HPDE6-E6E7 (cell line): Measurements from ENCODE around the gene TGIF1.
A peak's percentile ranks its signal among the peaks of the same experiment; 100 is the strongest.

Experiments used
- DNase-seq: peaks from one replicate; pipeline ENCODE4 v3.0.0; 2011; ENCODE audit warnings: missing footprints; ENCODE audit errors: extremely low spot score

Gene TGIF1

DNA sequence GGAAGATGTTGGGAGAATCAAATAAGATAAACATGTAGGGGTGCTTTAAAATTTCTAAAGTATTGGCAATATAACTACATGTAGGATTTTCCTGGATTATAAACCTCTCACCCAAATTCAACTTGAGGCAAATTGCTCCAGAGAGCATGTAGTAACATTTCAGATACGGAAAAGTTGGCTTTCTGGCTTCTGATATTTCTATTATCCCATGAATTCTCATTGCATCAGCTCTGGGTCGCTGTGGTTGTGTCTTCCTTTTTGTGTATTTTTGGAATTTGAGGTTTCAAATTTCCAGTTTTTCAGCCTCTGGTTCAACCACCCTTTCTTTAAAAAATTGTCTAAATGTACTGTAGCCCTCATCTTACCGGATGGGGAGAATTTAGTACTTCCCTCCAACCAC is 32.3 kb downstream of the TGIF1 start:
- DNase-seq = no peak

DNA sequence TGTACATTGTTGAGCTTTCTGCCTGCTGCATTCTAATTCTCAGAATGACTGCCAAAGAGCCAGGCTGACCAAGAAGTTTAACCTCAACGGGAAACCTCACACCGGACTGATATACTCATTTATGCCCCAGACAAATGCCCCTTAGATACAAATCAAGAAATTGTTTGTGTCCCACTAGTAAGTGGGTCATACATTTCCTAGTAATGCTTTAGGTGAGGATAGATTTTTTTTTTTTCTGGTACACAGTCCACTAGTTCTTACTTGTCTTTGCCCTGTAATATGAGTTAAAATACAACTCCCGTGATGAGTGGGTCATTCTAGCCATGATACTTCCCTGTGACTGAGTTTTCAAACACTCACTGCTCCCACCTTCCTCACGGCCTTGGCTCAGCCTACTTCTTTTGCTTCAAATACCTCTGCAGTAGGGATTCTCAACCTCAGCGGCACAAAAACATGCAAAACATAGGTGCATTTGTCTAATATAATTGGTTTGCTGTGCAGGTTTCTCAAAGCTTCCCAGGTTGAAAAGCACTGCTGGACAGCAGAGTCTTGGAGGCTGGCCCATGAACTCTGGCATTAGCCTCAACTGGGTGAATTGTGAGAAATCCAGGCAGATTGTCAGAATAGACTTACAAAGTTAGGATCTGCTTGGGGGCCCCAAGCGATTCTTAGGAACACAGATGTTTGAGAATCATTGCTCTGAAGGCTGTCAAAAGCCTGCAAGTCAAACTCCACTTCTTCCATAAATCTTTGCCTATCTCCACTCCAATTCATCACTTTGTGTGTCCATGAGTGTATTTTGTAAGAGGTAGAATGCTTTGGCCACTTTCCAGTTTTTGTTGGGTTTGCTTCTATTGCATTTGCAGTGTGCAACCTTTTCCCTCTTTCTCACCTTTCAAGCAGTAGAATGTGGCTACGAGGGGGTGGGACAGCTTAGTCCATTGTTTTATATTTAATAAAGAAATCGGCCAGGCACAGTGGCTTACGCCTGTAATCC is 35.5 kb downstream of the TGIF1 start:
- DNase-seq = no peak

DNA sequence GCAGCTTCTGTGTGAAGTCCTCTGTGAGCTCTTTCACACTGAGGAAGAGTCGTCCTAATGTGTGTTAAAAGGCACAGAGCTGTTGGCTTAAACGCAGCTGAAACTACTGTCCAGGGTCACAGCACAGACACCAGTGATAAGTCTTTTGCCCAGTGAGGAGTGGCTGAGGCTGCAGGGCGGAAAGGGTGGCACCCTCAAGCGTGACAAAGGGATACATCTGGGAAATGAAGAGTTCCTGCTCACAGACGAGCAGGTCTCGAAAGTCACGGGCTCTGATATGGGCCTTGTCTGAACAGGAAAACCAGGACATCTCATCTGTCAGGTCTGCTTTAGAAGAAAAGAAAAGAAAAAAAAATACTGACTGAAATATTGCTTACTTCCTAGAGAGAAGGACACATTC is 36.5 kb downstream of the TGIF1 start:
- no peak for DNase-seq

DNA sequence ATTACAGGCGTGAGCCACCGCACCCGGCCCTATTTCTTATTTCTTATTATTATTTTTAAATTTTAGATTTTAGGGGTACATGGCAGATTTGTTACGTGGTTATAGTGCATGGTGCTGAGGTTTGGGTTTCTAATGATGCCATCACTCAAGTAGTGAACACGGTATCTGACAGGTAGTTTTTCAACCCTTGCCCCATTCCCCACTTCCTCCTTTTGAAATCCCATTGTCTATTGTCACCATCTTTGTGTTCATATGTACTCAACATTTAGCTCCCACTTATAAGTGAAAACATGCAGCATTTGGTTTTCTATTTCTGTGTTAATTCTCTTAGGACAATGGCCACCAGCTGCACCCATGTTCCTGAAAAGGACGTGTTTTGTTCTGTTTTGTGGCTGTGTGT is 39.5 kb downstream of the TGIF1 start:
- no peak for DNase-seq

DNA sequence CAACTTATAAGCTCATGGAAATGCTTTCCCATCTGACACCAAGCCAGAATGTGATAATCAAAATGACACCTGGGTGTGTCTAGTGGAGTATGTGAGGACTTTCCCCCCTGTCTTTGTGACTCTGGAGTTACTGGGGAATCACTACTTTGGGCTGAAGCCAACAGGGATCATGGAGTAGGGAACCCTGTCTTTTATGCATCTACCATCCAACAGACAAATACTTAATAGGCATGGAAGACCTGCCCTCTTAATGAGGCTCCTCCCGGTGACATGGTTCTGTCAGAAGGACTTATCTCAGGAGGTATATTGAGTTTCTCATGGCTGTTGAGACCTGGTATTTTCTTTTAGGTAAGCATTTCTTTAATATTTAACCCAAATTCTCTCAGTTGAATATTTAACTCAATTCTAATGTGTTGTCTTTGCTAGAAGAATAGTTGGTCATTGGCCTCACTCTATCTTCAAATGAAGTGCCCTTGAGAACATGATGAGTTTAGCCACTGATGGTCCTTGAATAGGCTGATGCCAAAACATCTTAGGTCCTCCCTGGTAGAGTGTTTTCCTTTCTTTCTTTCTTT is 42.1 kb downstream of the TGIF1 start:
- DNase-seq = no peak

DNA sequence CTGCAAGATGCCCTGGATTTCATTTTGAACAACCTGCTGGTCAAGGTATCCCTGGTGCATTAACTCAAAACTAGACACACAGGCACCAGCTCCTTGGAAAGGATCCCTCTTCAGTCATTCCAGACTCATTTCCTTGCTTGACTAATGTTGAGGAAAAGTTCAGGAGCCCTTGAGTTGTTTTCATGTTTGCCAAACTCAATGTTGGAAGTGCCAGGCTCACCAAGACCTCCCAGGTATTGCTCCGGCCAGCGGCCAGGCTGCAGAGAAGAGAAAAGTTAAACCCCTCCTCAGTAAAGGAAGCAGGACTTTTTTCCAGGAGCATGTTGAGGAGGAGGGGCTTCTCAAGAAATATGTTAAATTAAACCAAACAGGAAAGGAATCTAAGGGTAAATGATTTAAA is 42.7 kb downstream of the TGIF1 start:
- no peak for DNase-seq

DNA sequence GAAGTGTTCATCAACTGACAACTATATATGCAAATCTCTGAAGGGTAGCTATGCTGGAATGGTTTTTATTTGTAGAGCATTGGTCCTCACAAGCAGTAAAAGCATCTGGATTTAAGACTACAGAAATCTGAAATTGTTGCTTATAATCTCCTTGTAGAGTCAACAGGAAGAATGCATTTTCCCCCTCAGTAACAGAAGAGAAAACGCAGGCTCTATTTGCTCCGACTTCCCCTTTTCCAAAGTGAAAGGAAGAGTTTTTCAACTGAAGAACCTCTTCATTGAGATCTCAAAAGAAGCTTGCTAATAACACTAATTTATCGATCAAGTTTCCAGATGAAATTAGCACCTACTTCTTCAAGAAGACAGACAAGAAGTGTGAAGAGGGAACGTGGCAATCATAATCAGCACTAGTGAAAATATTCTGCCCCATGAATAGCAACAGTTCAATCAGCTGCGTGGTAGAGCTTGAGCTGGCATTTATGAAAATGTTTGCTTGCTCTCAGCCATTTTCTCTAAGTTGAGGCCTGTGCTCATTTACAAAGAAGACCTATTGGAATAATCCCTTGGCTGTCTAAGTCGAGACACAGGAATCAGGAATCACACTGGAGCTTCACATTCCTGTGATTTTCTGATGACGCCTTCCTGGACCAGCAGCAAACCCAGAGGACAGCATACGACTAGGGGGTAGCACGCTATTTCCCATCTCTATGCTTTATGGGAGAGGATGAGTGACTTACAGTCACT is 43.7 kb downstream of the TGIF1 start:
- no peak for DNase-seq

DNA sequence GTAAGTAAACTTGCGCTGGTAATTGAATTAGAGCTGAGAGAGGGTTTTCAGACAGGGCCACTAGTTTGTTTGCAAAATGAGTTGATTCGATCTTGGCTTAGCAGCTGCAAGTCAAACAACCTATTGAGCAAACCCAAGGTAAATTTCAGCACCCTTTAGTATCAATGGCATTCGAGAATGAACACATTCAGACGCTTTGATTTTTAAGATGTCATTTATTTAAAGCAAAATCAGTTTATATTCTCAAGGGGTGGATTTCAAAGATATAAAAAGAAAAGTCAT is 44.2 kb downstream of the TGIF1 start:
- no peak for DNase-seq

DNA sequence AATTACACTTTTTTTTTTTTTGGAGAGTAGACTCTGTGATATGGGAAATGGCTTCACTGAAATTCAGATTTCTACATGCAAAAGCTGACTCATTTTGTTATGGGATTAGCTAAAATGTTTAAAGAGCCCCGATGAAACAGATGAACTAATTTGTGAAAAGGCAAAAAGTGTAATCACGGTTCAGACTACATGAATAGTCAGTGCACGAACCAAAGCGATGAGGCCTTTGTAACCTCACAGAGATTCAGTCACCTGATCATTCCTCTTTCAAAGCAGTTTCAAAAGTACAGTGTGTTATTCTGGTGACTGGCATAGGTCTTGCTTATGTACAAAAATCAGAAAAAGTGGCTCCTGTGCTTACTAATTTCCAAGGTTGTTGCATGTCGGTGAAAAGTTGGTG is 44.6 kb downstream of the TGIF1 start:
- no peak for DNase-seq

DNA sequence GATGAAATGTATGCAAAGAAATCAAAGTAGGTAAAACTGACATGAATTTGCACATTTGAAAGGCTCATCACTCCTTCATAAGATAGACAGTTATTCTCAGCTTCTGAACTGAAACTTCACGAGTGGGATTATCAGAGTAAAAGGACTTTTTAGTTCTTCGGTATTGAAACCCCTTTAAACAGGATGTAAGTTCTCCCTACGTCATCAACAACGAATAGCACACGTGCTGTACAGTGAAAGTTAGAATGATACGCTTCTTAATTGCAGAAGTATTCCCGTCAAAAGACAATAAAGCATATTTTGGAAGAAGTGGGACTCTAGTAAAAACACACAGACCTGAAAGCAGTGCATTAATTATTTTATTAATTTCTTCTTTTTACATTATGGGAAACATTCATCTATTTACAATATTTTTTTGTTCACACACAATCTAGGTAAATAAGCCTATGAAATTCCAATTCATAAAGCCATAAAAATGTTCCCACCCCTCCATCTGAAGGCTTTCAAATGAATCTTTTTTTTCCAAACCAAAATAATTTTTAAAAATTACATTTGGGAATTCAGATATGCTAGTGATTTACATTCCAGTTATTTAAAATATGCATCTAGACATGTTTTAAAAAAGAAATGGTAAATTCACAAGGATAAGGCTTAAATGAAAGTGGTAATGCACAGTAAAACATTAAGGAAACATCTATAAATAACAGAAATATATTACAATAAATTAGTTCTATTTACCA is 45.9 kb downstream of the TGIF1 start:
- no peak for DNase-seq

DNA sequence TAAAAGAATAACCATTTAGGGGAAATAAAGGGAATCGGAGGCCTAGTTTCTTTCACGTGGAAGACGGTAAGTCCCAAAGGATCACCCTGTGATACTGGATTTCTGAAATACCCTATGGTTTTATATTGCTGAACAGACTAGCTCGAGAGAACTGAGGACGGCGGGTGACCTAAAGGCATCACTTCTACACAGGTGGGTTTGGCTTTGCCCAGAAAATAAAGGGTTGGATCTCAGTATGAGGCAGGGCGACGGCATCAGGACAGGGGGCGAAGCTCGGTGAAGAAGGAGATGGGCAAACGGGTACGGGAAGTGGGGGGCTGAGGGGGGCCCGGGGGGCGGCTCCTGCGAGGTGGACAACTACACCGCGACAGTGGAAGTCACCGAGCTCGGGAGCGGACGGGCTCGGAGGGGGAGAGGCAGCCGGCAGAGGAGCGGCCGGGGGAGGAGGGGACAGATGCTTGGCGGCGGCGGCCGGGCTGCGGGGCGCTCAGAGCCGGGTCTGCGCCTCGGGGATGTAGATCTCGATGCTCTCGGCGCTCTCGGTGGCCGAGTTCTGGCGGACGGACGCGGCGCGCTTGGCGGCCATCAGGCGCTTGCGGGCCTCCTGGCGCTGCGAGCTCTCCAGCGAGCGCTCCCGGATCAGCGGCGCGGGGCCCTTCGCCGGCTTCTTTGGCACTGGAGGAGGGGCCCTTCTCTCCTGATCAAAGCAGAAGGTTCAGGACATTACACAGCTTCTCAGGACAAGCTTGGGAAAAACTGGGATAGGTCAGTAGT is 48.9 kb downstream of the TGIF1 start:
- peak; percentile 35 for DNase-seq

DNA sequence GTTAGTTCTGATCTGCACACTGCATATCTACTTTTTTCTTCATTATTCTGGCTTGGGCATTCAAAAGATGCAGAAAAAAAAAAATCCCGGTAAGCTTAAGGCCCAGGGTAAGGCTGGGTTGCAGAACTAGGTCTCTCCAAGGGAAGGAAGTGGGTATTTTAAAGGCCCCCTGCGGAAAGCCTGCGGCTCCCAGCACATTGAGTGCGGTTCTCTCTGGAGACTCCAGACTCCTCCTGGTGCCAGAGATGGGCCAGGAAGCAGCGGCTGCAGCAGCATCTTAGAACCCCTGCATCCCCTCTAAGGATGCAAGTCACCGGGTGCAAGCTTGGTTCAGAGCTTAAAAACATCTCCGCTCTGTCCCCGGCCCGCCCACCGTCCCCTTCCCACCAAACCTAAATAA is 49.5 kb downstream of the TGIF1 start:
- no peak for DNase-seq

DNA sequence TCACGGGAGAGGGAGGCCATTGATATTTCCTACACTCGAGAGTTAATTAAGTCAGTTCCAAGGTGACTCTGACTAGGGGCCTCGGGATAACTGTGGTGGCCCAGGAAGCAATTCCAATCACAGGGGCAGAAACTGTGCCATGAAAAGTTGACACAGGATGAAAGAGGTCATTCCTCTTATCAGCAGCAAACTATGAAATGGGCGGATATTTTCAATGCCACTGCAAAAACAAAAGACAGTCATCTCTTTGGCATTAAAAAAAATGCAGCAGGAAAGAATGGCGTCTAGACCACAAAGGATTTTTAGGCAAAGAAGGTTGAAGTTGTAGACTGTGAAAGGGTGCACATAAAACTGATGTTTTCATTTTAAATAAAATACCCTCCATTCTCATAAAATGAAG is 50.0 kb downstream of the TGIF1 start:
- no peak for DNase-seq

DNA sequence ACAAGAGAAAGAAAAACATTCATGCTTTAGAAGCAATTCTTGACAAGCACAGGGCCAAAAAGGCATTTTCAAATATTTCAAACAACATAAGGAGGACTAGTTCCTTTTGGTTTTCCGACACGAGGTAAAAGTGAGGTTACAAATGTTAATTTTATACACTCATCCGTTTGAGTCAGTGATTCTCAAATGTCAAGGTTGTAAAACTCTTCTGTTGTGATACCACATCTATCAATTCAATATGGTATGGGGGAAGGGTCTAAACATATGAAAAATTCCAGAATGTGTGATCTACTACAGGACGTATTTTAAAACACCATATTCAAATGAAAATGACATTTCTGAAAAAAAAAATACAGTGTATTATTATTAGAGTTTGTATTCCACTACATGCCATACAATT is 52.7 kb downstream of the TGIF1 start:
- DNase-seq = no peak

DNA sequence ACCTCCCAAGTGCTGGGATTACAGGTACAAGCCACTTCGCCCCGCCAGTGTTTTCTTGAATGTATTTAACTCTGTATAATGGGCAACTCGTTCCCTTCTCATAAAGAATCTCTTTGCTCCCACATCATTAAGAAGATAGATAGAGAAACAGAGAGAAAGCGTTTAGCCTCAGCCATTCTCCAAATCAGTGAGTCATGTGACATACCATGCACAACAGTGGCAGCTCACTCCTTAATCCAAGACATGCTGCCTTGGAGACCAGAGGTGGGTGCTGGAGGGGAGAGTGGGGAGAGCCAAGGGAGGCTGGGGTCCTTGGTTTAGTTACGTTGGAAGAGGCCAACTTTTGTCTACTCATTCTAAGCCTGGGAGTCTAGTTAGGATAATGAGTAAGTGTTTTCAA is 54.7 kb downstream of the TGIF1 start:
- no peak for DNase-seq

DNA sequence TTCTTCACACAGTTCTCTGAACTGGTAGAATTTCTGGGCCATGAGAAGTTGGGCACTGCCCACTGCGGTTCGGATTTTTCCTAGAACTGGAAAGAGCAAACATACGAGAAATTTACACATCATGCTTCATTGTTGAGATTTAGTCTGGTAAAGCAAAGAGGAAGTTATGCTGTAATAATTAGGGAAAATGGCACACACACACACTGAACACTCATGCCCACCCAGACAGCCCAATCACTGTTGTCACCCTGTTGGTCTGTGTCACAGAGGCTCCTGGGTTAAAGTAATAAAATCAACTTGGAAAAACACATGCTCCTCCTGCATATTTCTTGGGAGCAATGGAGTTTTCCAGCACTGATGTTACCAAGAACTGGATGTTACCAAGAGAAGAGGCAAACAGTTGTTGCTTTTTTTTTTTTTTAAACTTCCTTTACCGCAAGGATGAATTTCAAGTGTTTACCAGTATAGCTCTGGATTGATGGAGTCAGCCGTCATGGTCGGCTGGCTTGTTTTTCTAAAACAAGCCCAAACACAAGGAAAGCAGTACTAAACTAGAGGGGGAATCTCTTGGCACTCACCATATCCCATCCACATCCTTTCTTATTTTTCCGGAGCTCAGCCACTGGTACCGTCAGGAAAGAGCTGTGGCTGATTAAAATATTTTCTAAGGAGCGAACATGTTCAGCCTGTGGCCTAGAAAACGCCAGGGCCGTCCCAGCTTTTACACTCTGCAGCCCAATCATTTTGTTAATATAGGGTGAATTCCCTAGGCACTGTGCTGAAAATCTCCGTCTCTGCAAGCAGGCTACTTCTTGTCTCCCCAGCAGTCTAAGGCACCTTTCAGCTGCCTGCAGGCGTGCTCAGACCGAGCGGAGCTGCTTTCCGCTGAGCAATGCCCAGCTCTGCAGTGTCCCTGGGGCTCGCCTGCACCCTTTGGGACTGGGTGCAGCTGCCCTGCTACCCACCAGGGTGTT is 58.9 kb downstream of the TGIF1 start:
- no peak for DNase-seq
